Natural killer cell (primary cell): Measurements from ENCODE around the gene PRKAG2. TPM values are rescaled to one million over a fixed set of nuclear protein-coding genes. Genes with fewer than 3 reads are reported as not detected.
A peak's percentile ranks its signal among the peaks of the same experiment; 100 is the strongest.

Experiments
- ATAC-seq, 3 donors: fragments of 150-1000 bp in 2 of 3; fragments of 200-7000 bp in 1 of 3; cut with Tn5 transposase; 1 replicate in 1 of 3; 2 replicates in 2 of 3; pipeline ENCODE4 v1.10.0; 2021; ENCODE audit warnings: mild to moderate bottlenecking in 2 of 3, moderate library complexity in 2 of 3
- DNase-seq, 2 donors: peaks; one replicate each; pipeline versions ENCODE4 v3.0.0 to v3.0.0-alpha.2; 2013 to 2021; ENCODE audit warnings: mixed read lengths in 1 of 2
- H3K27ac ChIP-seq: one replicate; pipeline ENCODE4 v1.5.1; 2013; ENCODE audit warnings: mild to moderate bottlenecking, low read length
- H3K27me3 ChIP-seq: one replicate; pipeline ENCODE4 v1.6.1; 2013; ENCODE audit warnings: low read length; ENCODE audit not compliant: control insufficient read depth, insufficient read depth
- H3K36me3 ChIP-seq: one replicate; pipeline ENCODE4 v1.6.1; 2013; ENCODE audit warnings: low read length; ENCODE audit not compliant: control insufficient read depth, insufficient read depth
- H3K4me1 ChIP-seq: one replicate; pipeline ENCODE4 v1.6.1; 2013; ENCODE audit warnings: low read length; ENCODE audit not compliant: control insufficient read depth, insufficient read depth
- H3K4me3 ChIP-seq: one replicate; pipeline ENCODE4 v1.5.1; 2013; ENCODE audit warnings: low read length
- H3K9me3 ChIP-seq: one replicate; pipeline ENCODE4 v1.6.1; 2013; ENCODE audit warnings: low read length; ENCODE audit not compliant: control insufficient read depth, insufficient read depth
- H3K27ac Mint-ChIP-seq, 2 donors: one replicate each; pipeline ENCODE4 v1.8.0; 2022; ENCODE audit warnings: mild to moderate bottlenecking in 2 of 2, mixed read lengths in 2 of 2, moderate library complexity in 1 of 2
- H3K27me3 Mint-ChIP-seq, 2 donors: one replicate each; pipeline ENCODE4 v1.8.0; 2022; ENCODE audit warnings: low read depth in 2 of 2, mixed read lengths in 2 of 2
- H3K36me3 Mint-ChIP-seq: one replicate; pipeline ENCODE4 v1.8.0; 2022; ENCODE audit warnings: mixed read lengths
- H3K4me1 Mint-ChIP-seq, 2 donors: one replicate each; pipeline ENCODE4 v1.8.0; 2022; ENCODE audit warnings: mixed read lengths in 2 of 2
- H3K4me3 Mint-ChIP-seq: one replicate; pipeline ENCODE4 v1.8.0; 2022; ENCODE audit warnings: mild to moderate bottlenecking, moderate library complexity, mixed read lengths
- H3K9me3 Mint-ChIP-seq, 2 donors: one replicate each; pipeline ENCODE4 v1.8.0; 2022; ENCODE audit warnings: mixed read lengths in 2 of 2
- CTCF ChIP-seq: fragments of 200-600 bp; IDR thresholded peaks from one replicate; pipeline ENCODE4 v1.8.0; 2022; ENCODE audit warnings: antibody characterized with exemption
- WGBS: methylation state at CpG from one replicate; pipeline ENCODE4 v1.1.7; 2013; ENCODE audit warnings: missing lambda C conversion rate; ENCODE audit not compliant: insufficient coverage; 5-methylcytosine and 5-hydroxymethylcytosine counted together
- intact Hi-C: fragments of 100-400 bp; cut with micrococcal nuclease; formaldehyde crosslinking; loops from one replicate; pipeline ENCODE4 v1.14.2; 2022
- total RNA-seq, 4 donors: library from RNA; stranded (reverse); fragments of 120-200 nt in 1 of 4; gene quantifications; one replicate each; pipeline versions ENCODE4 v1.2.3 to v1.2.4, GENCODE V29; 2013 to 2022

Gene PRKAG2
- total RNA-seq, 3 donors from 2014 or later (not counting 1 experiment from before 2014, with no cell fraction given) = 42.6 to 66.5 (median 64.4) TPM

- Histone ChIP-seq H3K9me3 (peaks cover 3% of the 10 kb centered on the region), H3K36me3 (no peaks in the 10 kb centered on the region), H3K27me3 (peaks cover 2% of the 10 kb centered on the region), H3K4me3 (no peak overlapping the region), H3K27ac (no peak overlapping the region), H3K4me1 (peaks cover 6% of the 10 kb centered on the region)
- no peaks in the 10 kb centered on the region for H3K9me3 Mint-ChIP-seq
- no peak overlapping the region for H3K27ac Mint-ChIP-seq
- peaks cover 4 to 5% of the 10 kb centered on the region in 2 donors for H3K4me1 Mint-ChIP-seq
- ATAC-seq = no peak
- intact Hi-C loops = no loop called here
- peaks cover 3 to 20% of the 10 kb centered on the region in 2 donors for H3K27me3 Mint-ChIP-seq
- no peak for TF ChIP-seq CTCF
- 100% methylated on average over 1 of the region's 2 CpGs for WGBS
- H3K4me3 Mint-ChIP-seq = no peak overlapping the region
- peaks cover under 1% of the 10 kb centered on the region for H3K36me3 Mint-ChIP-seq
- no peak for DNase-seq
Observed at GRCh38 chr7:151524845-151525244, 352.1 kb downstream of the PRKAG2 start.

GRCh38 chr7:151524331-151524730 is 352.6 kb downstream of the PRKAG2 start:
- Mint-ChIP-seq H3K27me3 (peaks cover 3 to 20% of the 10 kb centered on the region in 2 donors), H3K9me3 (no peaks in the 10 kb centered on the region), H3K4me1 (peaks cover 4 to 5% of the 10 kb centered on the region in 2 donors), H3K36me3 (no peaks in the 10 kb centered on the region), H3K4me3 (no peak overlapping the region), H3K27ac (no peak overlapping the region)
- intact Hi-C loops = no loop called here
- peaks cover 6% of the 10 kb centered on the region for H3K4me1 ChIP-seq
- H3K36me3 ChIP-seq = no peaks in the 10 kb centered on the region
- TF ChIP-seq CTCF = no peak
- no peak overlapping the region for H3K27ac ChIP-seq
- ATAC-seq (no peak), DNase-seq (no peak)
- H3K4me3 ChIP-seq = no peak overlapping the region
- no peaks in the 10 kb centered on the region for H3K9me3 ChIP-seq
- WGBS = 89% methylated on average over 5 of the region's 8 CpGs
- peaks cover 2% of the 10 kb centered on the region for H3K27me3 ChIP-seq

GRCh38 chr7:151520419-151521261 is 356.3 kb downstream of the PRKAG2 start:
- no peaks in the 10 kb centered on the region for H3K27me3 ChIP-seq
- Mint-ChIP-seq H3K4me3 (peak overlapping the region; percentile 91), H3K9me3 (no peaks in the 10 kb centered on the region), H3K4me1 (peaks cover 35% of the 10 kb centered on the region in 2 donors), H3K27me3 (peaks cover 0 to 10% of the 10 kb centered on the region in 2 donors), H3K36me3 (no peaks in the 10 kb centered on the region), H3K27ac (peak overlapping the region; percentile 92 to 93)
- DNase-seq = peak; percentile 42 to 52
- H3K36me3 ChIP-seq = no peaks in the 10 kb centered on the region
- no peaks in the 10 kb centered on the region for H3K9me3 ChIP-seq
- WGBS = 15% methylated on average over 55 of the region's 55 CpGs
- TF ChIP-seq CTCF = no peak
- intact Hi-C loops = loop anchor here (1.0 kb wide), 1 partner anchor 112 kb away; no protein-coding TSS in a partner anchor
- no peak for ATAC-seq
- peaks cover 27% of the 10 kb centered on the region for H3K4me1 ChIP-seq
- H3K27ac ChIP-seq = peak overlapping the region; percentile 85
- H3K4me3 ChIP-seq = peak overlapping the region; percentile 40
